Measurements from ENCODE around the gene TBC1D5.

DNA sequence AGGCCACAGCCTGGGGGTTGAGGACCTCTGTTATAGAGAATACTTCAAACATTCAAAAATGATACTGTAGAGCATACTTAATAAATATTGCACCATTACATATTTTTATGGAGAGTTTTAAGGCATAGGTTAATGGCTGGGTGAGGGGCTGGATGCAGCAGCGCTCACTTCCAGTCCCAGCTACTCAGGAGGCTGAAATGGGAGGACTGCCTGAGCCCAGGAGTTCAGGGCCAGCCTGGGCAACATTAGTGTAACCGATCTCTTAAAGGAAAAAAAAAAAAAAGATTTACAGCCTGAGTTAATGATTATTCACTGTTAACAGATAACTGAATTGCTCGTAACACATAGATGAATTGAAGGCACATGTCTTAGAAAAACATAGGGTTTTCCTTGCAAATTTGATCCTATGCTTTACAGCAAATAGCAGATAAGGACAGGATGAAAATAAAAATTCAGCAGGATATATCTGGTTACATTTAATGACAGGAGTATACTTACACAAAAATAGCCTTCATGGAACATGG is 282.9 kb downstream of the TBC1D5 start:
- TF ChIP-seq, protein P1, sequence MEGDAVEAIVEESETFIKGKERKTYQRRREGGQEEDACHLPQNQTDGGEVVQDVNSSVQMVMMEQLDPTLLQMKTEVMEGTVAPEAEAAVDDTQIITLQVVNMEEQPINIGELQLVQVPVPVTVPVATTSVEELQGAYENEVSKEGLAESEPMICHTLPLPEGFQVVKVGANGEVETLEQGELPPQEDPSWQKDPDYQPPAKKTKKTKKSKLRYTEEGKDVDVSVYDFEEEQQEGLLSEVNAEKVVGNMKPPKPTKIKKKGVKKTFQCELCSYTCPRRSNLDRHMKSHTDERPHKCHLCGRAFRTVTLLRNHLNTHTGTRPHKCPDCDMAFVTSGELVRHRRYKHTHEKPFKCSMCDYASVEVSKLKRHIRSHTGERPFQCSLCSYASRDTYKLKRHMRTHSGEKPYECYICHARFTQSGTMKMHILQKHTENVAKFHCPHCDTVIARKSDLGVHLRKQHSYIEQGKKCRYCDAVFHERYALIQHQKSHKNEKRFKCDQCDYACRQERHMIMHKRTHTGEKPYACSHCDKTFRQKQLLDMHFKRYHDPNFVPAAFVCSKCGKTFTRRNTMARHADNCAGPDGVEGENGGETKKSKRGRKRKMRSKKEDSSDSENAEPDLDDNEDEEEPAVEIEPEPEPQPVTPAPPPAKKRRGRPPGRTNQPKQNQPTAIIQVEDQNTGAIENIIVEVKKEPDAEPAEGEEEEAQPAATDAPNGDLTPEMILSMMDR (IDR thresholded peaks at IDR 0.05) = no peak
- no peak for TF ChIP-seq POLR2A (IDR thresholded peaks at IDR 0.05)
